SHP77 treated with DMSO at 0.1 percent for 48 hours (cell line): ENCODE measurements around the gene MARCHF10.
"Not testable (repeated sequence)": the region's sequence is repeated elsewhere in the genome, so short reads cannot be mapped to it uniquely, and the experiment has no call there.

Experiments
- DNase-seq: peaks from one replicate; lab custom pipeline; 2025; lab: John Stamatoyannopoulos, UW

MARCHF10 gene

DNA sequence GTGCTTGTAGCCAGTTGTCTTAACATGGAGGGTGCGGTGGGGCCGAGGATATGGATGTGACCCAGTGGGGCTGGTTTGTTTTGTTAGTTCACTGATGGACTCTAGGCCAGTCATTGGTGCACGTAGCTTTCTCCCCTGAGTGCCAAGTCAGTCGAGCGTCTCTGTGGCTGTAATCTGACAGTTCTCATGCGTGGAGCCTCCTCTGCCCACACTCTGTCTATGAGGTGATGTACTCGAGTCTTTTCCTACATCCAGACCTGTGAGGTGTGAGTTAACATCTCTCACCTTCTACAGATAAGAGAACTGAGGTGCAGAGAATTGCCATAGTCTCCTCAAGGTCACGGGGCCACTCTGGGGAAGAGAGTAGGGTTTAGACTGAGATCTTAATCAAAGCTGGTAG, 90.2 kb downstream of the MARCHF10 start:
- DNase-seq = no peak

DNA sequence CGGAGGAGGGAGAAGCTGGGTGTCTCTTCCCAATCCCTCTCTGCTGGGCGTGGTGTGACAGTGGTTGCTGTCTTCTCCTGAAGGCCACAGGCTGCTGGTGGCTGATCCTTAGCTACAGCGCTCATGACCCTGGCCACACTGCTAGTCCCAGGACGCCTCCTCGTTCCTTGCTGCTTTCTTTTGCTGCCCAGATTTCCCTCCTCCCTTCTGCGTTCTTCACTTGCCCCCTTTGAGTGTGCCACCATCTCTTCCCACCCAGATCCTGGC, 90.6 kb downstream of the MARCHF10 start:
- no peak for DNase-seq

DNA sequence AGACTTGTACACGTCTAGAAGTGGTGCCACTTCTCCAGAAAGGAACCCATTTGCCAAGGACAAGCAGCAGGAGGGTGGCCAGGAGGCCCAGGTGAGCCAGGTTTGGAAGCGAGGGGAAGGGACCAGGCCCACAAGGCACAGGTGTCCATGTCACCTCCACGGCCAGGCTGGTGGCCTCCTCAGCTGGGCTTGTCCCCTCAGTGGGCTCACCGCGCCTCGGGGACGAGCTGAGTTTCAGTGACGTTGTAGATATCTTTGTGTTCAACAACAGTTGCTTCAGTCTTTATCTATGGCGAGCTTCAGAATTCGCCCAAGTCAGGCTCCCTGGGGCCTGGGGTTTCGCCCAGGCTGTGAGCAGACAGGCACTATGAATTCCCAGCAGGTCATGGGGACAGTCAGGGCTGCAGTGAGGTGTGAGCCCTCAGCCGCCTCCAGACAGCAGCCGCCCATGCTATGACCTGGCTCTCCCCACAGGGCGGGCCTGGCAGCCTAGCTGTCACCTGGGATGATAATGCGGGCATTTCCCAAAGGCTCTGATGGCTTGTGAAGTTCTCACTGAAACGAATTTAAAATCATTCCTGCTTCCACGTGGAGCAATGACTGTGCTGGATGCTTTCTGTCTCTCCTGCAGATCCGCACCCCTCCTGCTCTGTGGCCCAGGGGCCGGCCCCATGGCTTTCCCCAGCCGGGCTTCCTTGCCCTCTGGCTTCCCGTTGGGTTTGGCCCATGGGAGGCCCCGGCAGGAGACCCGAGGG, 91.1 kb downstream of the MARCHF10 start:
- DNase-seq = no peak

- no peak for DNase-seq
These were observed 92.2 kb downstream of the MARCHF10 start for GRCh38 chr17:62715882-62716390.

DNA sequence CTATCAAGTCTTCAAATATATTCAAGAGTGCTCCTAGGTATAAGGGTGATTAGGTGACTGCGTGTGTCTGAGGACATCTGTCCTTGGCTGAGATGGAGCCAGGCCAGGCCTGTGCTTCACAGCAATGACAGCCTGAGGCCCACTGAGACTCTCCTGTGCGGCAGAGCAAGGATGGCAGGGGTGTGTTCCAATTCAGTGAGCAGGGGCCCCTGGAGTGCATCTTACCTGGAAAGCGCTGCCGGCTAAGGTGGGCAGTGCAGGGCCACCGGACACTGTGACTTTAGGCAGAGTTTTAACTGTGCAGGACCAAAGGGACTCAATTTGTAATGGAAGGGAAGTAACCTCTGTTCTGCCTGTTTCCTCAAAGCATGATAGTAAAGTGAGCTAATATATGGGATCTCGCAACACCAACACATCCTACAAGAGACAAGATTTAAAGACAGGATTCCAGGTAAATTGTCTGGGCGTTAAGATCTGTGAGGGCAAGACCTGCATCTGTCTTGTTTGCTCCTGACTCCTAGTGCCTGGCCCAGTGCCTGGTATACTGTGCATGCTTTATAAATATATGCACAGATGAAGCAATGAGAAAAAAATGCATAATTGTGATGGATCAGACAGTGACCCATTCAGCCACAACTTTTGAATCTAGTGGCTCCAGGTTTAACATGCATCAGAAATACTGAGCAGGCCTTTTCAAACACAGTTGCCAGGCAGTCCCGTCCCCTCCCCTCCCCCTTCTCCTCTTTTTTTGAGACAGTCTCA, 93.9 kb downstream of the MARCHF10 start:
- DNase-seq = no peak

GRCh38 chr17:62713086-62713881, 94.8 kb downstream of the MARCHF10 start:
- no peak for DNase-seq

DNA sequence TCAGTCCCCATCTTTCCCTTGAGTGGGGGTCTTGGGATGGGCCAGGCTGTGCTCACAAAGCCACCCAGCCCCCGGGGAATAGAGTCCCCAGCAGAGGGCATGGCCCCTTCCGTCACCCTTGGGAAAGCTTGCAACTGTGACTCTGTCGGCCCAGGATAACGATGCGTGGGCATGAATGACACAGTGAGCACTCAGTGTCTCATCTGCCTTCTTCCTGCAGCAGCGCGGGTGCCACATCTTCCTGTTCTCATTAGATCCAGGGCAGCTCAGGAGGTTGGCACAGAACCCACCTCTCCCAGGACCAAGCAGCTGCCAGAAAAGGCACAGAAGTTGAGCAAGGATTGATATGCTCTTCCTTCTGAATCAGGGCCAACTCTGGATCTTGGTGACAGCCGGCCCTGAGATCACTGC, 95.9 kb downstream of the MARCHF10 start:
- DNase-seq = no peak

GRCh38 chr17:62708587-62708986, 99.5 kb downstream of the MARCHF10 start:
- DNase-seq = no peak

DNA sequence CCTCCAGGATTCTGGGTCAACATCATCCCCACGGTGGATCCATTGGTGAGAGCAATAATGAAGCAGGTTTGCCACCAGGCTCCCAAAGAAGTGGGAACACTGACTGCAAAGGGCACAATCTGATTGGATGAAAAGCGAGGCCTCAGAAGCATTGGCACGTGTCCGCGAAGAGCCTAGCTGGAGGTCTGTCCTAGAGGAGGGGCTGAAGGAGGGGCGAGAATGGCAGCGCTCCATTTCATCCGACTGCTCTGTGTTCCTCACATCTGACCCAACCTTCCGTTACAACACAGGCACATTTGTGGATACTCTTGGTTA, 100.7 kb downstream of the MARCHF10 start:
- DNase-seq = no peak

DNA sequence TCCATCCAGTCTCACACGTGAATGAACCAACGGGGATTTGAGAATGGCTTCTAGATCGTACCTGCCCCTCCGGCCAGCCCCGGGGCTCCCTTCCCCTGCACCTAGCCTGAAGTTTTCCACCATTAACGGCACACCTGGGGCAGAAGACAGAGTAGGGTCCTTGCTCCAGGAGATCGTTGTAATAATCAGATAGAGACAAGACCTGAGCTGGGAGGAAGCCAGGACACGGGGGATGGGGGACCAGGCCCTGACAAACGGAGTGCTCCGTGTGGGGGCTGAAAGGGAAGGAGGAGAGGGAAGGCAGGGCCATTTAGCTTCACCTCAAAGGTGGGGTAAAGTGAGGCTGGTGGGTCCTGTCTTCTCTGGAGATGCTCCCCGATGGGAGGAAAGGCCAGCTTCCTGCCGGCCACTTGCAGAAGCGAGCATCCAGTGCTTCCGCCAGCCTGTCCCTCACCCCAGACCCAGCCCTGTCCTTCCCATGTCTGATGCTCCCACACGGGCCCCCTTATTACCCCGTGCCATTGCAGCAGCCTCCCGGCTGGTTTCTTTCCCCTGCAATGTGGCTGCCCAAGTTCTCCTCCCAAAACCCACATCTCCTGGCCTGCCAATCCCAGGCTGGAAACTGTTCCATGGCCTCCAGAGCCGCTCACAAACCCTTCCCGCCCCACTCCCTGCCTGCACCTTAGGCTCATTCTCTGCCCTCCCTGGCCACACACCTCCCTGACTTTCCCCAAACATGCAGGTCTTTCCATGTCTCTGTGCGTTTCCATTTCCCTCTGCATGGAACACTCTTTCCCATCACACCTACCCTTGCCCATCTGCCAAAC, 101.3 kb downstream of the MARCHF10 start:
- no peak for DNase-seq

DNA sequence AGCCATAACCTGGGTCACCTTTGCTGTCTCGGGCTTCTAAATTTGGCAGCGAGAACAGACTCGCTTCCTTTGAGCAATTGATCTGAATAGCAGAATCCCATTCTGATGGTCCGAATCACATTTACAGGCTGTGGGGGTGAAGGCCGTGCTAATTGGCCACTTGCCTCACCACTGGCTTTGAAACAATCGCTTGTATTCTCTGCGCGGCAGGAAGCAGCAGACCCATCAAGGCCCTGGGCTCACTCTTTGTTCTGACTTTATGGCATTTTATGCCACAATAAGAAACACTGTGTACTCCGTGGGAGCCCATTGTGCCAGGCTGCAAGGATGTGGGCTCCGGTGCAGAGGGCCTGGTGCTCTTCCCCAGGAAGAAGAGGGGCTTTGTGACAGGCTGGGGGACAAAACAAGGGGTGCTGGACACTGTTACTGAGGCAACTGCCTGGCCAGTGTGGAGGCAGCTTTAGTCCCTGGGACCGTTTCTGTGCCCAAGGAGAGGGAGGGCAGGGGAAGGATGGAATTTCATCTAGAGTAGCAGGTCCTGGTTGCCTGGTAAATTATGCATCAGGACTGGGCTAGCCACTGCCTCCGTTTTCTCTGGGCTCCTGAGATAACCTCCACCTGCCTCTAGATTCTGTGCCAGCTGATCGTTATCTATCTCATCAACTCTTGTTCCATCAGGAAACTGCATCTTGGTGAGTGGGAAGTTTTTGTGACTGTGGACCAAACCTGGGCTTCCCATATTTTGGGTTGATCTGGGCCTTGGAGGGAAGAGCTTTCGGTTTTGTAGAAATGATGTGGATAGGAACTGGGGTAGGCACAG, 102.1 kb downstream of the MARCHF10 start:
- DNase-seq = no peak

DNA sequence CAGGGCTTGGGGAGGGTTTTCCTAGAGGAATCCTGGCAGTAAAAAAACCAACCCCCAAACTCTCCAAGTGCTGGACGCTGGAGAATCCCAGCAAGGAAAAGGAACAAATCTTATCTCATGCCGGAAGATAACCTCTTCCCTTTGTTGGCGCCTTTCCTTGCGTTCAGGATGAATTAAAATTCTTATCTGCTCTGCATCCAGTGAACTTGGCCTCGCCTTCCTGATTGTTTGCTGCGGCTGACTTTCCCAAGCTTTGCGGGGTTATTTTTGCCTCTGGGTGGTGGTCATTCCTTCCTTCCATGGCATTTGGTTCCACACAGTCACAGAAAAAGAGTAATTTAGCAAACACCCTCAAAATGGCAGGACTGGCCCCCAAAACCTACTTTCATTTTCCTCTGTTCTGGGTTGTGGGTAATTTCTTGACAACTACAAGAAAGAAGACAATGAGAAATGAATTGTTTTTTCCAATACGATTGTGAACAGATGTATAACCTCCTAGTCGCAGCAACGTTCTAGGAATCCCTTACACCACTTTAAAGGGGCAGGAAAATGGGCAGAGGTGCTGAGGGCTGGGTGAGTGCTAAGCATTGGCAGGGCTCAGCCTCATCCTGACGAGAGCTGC, 102.8 kb downstream of the MARCHF10 start:
- no peak for DNase-seq

DNA sequence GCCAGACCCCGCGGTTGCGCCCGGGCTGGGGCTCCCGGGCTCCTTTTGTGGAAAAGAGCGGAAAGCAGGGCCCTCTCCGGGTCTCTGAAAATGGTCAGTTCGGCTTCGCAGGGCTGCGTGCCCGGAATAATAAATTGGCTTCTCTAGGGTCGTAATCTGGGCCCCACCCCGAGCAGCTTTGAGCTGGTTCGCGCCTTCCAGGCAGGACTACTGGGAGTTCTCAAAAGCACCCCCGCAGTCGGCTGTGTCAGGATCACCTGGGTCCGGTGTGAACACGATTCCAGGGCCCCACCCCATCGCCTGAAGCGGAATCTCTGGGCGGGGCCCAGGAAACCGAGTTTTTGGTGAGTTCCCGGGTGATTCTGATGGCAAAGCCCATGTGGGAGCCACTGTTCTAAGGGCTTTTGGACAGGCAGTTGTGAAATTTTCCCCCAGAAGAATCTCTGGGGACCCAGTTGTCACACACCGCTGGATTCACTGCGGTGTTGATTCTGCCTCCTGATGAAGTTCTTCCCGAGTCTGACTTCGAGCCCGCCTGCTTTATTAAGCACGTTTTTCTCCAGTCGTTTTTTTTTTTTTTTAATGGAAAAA, 103.6 kb downstream of the MARCHF10 start:
- no peak for DNase-seq

DNA sequence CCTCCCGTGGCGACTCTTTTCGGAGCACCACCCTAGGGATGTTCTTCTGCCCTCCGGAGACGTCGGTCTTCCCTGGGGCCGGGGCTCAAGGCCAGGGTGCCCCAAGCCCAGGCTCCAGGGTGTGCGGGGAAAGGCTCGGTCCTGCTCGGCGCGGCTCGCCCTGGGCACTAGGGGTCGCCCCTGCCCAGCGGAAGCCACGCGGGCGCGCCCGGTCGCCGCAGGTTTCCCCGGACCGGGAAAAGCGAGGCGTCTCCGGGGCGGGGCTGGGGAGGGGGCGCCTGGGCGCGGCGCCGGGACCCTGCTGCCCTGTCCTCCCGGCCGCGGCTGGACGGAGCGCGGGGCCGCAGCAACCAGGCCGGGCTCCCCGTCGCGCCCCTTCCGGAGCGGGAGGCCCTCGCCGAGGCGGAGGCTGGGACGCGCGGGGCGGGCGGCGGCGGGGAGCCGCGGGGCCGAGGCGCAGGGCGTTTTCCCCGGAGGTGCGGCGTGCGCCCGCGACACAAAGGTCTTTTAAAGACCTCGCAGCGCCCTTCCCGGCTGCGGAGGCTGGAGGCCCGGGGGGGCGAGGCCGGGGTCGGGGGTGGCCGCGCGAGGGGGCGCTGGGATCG, 104.2 kb downstream of the MARCHF10 start:
- peak; percentile 8 for DNase-seq

DNA sequence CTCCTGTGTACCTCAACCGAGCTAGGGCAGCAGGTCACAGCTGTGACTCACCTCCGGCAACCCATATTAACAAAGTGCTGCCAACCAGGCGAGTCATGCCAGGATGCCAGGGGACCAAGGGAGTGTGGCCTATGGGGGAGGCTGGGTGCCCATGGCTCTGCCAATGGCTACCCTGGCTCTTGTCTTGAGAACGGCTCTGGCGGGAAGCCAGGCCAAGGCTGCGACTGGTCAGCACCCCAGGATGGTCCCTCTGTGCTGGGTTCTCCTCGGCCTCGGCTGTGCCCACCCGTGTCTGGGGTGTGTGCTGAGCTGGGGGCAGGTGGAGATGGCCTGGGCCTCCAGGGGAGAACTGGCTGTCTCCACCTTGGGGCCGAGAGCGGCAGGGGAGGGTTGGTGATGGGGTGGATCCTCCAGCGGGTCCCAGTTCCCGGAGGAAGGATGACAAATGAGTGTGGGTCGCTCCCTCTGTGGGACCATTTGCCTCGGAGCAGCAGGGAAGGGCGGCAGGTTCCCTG, 104.8 kb downstream of the MARCHF10 start:
- DNase-seq = no peak

- no peak for DNase-seq
These were observed 105.3 kb downstream of the MARCHF10 start for GRCh38 chr17:62702746-62703260.

DNA sequence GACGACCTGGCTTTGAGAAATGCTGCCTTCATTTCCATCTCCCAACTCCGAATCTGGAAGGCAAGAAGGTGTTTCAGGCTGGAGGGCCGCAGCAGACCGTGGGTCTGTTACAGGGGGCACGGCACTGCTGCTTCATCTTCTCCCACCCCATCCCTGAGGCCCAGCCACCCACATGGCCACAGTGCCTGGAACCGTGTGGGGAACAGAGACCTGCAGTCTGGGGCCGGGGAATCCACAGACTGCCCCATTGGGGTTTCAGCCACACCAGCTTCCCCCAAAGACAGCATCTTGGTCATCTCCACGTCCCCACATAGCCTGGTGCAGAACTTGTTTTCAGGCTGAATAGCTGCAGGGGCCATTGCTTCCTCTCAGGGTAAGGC, 106.4 kb downstream of the MARCHF10 start:
- no peak for DNase-seq

GRCh38 chr17:62700964-62701705, 107.0 kb downstream of the MARCHF10 start:
- DNase-seq = no peak

DNA sequence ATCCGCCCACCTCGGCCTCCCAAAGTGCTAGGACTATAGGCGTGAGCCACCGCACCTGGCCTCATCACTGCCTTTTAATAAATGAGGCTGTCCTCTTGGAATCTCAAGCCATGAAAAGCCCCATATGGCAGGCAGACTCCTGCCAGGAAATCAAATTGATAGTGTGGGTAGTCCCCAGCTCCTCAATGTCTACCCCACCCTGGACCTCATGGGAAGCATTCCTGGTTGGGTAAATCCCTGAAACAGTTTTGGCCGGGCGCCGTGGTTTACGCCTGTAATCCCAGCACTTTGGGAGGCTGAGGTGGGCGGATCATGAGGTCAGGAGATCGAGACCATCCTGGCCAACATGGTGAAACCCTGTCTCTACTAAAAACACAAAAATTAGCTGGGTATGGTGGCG, 109.7 kb downstream of the MARCHF10 start:
- DNase-seq = not testable (repeated sequence)
